GM13977 (cell line): ENCODE data around the gene PIK3C2B.
"Not testable (repeated sequence)": the region's sequence is repeated elsewhere in the genome, so short reads cannot be mapped to it uniquely, and the experiment has no call there.

Experiments used
- DNase-seq: peaks from one replicate; pipeline ENCODE4 v3.0.0; 2012; ENCODE audit warnings: low spot score
- in situ Hi-C: fragments of 300-500 bp; cut with MboI; formaldehyde crosslinking; loops from one replicate; pipeline ENCODE4 v1.12.0; 2022; ENCODE audit warnings: low sequenced_read_pairs, low pct_unique_long_range_greater_than_20kb, mixed read lengths, inconsistent platforms; ENCODE audit not compliant: unreplicated experiment
- TF ChIP-seq, protein P1 (sequence below): IDR thresholded peaks from 2 replicates; pipeline ENCODE4 v1.5.1; 2012; ENCODE audit warnings: mild to moderate bottlenecking, control low read depth; ENCODE audit not compliant: insufficient read depth; ENCODE audit errors: extremely low read depth, missing control alignments

PIK3C2B gene

DNA sequence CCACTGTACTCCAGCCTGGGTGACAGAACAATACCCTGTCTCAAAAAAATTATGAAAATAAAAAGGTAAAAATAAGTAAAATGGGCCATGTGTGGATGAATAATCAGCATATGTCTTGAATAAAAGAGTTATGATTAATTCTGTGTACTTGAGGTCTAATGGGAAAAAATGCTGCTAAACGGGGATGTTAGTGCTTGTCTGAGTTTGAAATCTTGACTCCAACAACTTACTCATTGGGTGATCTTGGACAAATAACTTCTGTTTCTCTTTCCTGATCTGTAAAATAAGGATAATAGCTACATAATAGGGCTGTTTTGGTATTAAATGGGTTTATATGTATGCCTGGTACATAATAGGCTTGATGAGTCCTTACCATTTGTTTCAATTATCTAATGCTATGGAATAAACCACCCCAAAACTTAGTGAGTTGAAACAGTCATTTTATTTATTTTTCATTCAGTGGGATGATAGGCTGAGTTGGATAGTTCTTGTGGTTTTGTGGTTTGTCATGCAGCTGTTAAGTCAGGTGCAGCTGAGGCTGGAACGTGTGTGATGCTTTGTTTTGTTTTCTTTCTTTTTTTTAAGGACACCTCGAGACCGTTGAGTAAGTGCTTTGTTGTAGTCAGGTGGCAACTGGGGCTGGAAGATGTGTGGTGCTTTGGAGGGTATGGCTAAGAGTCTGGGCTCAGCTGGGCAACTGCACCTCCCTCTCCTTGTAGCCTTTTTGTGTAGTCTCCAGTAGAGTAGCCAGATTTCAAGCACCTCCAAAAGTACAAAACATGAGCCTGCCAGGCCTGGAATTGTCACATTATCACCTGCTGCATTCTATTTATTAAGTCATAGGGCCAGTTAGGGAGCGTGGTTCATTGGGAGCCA lies 26.5 kb upstream of the PIK3C2B start:
- TF ChIP-seq, protein P1, sequence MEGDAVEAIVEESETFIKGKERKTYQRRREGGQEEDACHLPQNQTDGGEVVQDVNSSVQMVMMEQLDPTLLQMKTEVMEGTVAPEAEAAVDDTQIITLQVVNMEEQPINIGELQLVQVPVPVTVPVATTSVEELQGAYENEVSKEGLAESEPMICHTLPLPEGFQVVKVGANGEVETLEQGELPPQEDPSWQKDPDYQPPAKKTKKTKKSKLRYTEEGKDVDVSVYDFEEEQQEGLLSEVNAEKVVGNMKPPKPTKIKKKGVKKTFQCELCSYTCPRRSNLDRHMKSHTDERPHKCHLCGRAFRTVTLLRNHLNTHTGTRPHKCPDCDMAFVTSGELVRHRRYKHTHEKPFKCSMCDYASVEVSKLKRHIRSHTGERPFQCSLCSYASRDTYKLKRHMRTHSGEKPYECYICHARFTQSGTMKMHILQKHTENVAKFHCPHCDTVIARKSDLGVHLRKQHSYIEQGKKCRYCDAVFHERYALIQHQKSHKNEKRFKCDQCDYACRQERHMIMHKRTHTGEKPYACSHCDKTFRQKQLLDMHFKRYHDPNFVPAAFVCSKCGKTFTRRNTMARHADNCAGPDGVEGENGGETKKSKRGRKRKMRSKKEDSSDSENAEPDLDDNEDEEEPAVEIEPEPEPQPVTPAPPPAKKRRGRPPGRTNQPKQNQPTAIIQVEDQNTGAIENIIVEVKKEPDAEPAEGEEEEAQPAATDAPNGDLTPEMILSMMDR = no peak
- peak; percentile 53 for DNase-seq
- in situ Hi-C loops = no loop called here

DNA sequence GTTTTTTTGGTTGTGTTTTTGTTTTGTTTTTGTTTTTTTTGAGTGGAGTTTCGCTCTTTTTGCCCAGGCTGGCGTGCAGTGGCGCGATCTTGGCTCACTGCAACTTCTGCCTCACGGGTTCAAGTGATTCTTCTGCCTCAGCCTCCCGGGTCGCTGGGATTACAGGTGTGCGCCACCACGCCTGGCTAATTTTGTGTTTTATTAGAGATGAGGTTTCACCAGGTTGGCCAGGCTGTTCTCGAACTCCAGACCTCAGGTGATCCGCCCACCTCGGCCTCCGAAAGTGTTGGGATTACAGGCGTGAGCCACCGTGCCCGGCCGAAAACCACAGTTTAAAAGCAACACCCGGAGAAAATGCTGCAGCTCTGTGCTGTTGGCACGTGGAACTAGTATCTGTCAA lies 22.8 kb upstream of the PIK3C2B start:
- in situ Hi-C loops, DNase-seq: not testable (repeated sequence)

DNA sequence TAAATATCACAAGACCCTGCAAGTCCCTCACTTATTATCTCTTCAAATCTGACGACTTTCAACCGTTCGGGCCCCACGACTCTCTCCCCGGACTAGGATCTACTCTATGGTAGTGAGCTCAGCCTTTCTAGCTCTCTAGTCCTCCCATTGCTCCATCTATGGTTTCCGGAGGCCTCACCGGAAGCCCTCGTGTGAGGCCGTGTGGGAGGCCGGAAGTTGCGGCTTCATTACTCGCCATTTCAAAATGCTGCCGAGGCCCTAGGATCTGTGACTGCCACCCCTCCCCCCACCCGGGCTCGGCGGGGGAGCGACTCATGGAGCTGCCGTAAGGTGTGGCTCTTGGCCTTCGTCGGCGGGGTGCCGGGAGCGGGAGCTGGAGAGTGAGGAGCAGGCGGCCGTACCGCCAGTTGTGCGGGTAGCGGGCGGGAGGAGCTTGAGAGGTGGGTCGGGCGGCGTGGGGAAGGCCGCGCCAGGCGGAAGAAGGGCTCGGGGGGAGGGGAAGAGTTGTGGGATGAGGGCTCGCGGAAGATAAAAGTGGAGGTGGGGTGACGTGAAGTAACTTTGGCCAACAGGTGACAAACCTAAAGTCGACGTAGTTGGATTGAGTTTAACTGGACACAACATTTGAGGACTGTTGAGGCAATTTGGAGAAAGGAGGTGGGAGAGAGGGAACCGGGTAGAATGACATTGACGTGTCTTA lies 21.7 kb upstream of the PIK3C2B start, which contains the start of gene MDM4:
TSS of gene MDM4 (plus strand) at position 227 of the 700 bp plus-strand sequence. CDS start 9,113 bp downstream, outside the sequence.
- TF ChIP-seq, protein P1 = no peak

DNA sequence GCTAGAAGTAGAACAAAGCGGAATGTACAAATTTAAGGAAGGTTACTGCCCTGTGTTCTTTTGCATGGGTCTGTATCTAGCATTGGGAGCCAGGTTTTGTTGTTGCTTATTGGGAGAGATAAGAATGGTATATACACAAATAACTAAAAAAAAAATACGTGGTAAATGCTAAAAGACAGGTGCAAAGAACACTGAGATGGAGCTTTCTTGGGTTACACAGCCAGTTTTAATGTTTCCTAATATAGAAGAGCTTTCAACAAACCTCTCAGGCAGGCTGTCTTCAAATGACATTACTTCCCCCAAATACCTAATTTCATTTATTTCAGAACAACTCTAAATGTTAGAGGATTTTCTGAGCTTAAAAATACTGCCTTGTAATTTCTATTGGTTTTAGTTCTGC lies 20.2 kb upstream of the PIK3C2B start:
- in situ Hi-C loops = no loop called here
- TF ChIP-seq, protein P1 = no peak
- DNase-seq = no peak

More for the DNA sequence above, 21.7 kb upstream of the PIK3C2B start, which contains the start of gene MDM4:
- in situ Hi-C loops = no loop called here
- DNase-seq = peak; percentile 86

DNA sequence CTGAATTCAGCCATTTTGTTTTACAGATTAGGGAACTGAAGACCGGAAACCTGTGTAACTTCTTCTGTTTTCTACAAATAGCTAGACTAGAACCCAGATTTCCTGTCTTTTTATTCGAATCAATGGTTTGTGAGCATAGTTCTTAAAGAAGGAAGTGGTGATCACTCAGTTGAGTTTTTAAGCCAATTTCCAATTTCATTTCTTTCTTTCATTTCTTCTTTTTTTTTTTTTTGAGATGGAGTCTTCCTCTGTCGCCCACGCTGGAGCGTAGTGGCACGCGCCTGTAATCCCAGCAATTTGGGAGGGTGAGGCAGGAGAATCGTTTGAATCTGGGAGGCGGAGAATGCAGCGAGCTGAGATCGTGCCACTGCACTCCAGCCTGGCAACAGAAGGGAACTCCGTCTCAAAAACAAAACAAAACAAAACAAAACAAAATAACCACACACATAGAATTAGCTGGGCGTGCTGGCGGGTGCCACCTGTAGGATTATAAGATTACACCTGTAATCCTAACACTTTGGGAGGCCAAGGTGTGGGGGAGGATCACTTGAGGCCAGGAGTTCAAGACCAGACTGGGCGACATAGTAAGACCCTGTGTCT lies 18.6 kb upstream of the PIK3C2B start:
- TF ChIP-seq, protein P1 = peak; percentile 23
- in situ Hi-C loops = no loop called here
- DNase-seq = peak; percentile 67

DNA sequence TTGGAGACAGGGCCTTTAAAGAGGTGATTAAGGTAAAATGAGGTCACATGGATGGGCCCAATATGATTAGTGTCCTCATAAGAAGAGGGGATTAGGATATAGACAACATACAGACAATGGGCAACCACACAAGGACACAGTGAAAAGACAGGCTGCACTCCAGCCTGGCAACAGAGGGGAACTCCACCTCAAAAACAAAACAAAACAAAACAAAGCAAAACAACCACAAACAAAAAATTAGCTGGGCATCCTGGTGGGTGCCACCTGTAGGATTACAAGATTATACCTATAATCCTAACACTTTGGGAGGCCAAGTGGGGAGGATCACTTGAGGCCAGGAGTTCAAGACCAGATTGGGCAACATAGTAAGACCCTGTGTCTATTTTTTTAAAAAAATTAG lies 16.8 kb upstream of the PIK3C2B start:
- TF ChIP-seq, protein P1 = no peak
- in situ Hi-C loops = no loop called here

More for the DNA sequence above, 16.8 kb upstream of the PIK3C2B start:
- DNase-seq = no peak
